ENCODE measurements around the gene PFKFB3. TPM values are rescaled to one million over a fixed set of nuclear protein-coding genes. Genes with fewer than 3 reads are reported as not detected.

Gene PFKFB3
- total and polyA plus RNA-seq, 2 of the 4 experiments (the other 2 are of a cell fraction), result 34.1 to 45.5 TPM

GRCh38 chr10:6227346-6227745 is 24.6 kb downstream of the PFKFB3 start:
- H3K27me3 ChIP-seq (ENCODE audit: control insufficient read depth, insufficient read depth, low read length), result no peaks in the 10 kb centered on the region
- no peak overlapping the region for H2AK9ac ChIP-seq (replicated peaks; ENCODE audit: low read depth, low read length, poor library complexity)
- H3K9me1 ChIP-seq (ENCODE audit: insufficient read depth, low read length), result peaks cover 4% of the 10 kb centered on the region; the same call in 1 of the 2 replicates
- no peak overlapping the region for H3K9ac ChIP-seq (ENCODE audit: low read depth, low read length)
- TF ChIP-seq, protein P1, sequence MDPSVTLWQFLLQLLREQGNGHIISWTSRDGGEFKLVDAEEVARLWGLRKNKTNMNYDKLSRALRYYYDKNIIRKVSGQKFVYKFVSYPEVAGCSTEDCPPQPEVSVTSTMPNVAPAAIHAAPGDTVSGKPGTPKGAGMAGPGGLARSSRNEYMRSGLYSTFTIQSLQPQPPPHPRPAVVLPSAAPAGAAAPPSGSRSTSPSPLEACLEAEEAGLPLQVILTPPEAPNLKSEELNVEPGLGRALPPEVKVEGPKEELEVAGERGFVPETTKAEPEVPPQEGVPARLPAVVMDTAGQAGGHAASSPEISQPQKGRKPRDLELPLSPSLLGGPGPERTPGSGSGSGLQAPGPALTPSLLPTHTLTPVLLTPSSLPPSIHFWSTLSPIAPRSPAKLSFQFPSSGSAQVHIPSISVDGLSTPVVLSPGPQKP (IDR thresholded peaks at IDR 0.05; ENCODE audit: borderline replicate concordance, low read depth, low read length), result no peak
- no peak for TF ChIP-seq CEBPB (IDR thresholded peaks at IDR 0.05; ENCODE audit: low read depth, low read length)
- no peak for TF ChIP-seq CHD1 (IDR thresholded peaks at IDR 0.05; ENCODE audit: low read depth, low read length)
- no peak for TF ChIP-seq POLR2A (IDR thresholded peaks at IDR 0.05; ENCODE audit: low read depth, low read length)
- no peak for TF ChIP-seq MAFK (IDR thresholded peaks at IDR 0.05; ENCODE audit: low read depth, low read length)
- no peak for TF ChIP-seq RFX5 (IDR thresholded peaks at IDR 0.05; ENCODE audit: low read depth, low read length)
- no peak for TF ChIP-seq USF2 (IDR thresholded peaks at IDR 0.05; ENCODE audit: low read depth, low read length)
- TF ChIP-seq RCOR1 (IDR thresholded peaks at IDR 0.05; ENCODE audit: insufficient replicate concordance, low read length), result no peak
- TF ChIP-seq BHLHE40 (IDR thresholded peaks at IDR 0.05; ENCODE audit: low read depth, low read length), result no peak
- TF ChIP-seq MXI1 (IDR thresholded peaks at IDR 0.05; ENCODE audit: borderline replicate concordance, low read depth, low read length), result no peak
- no peak for TF ChIP-seq CTCF (conservative IDR thresholded peaks at IDR 0.05; ENCODE audit: low read depth, low read length)
- TF ChIP-seq SMC3 (IDR thresholded peaks at IDR 0.05; ENCODE audit: low read depth, low read length), result no peak
- TF ChIP-seq NFE2L2 (IDR thresholded peaks at IDR 0.05; ENCODE audit: low read depth, low read length), result no peak
- TF ChIP-seq RAD21 (IDR thresholded peaks at IDR 0.05; ENCODE audit: low read length), result no peak
- TF ChIP-seq MAZ (IDR thresholded peaks at IDR 0.05; ENCODE audit: borderline replicate concordance, low read depth, low read length), result no peak
- no peak for TF ChIP-seq FOS (IDR thresholded peaks at IDR 0.05; ENCODE audit: low read depth, low read length)
- H3K4me3 ChIP-seq (ENCODE audit: insufficient read depth, low read depth, low read length), result no peak overlapping the region
- peaks cover 91% of the 10 kb centered on the region for H3K36me3 ChIP-seq (ENCODE audit: control insufficient read depth, insufficient read depth, low read length)
- WGBS, 2 experiments (ENCODE audit: extremely low coverage in 2 of 2, insufficient read length in 1 of 2), result no CpG with 5 or more reads among the region's 9 CpGs
- no peak overlapping the region for H2BK15ac ChIP-seq (ENCODE audit: low read depth, low read length)
- no peaks in the 10 kb centered on the region for H3K9me3 ChIP-seq (ENCODE audit: control insufficient read depth, insufficient read depth, low read length)
- H4K20me1 ChIP-seq (ENCODE audit: insufficient read depth, low read length), result peaks cover 36% of the 10 kb centered on the region
- no peaks in the 10 kb centered on the region for H3K4me1 ChIP-seq (ENCODE audit: control insufficient read depth, insufficient read depth, low read length)
- H3K4ac ChIP-seq (ENCODE audit: low read depth, low read length), result no peak overlapping the region
- POLR2A ChIA-PET (ENCODE audit: unreplicated experiment), result no interaction called here
- no peak overlapping the region for H2AFZ ChIP-seq (replicated peaks; ENCODE audit: low read length, poor library complexity)
- H4K91ac ChIP-seq (ENCODE audit: insufficient read depth, low read depth, low read length), result no peak overlapping the region
- BruUV-seq (replicated peaks), result no TSS peak
- H2BK20ac ChIP-seq (ENCODE audit: low read depth, low read length), result no peak overlapping the region
- ATAC-seq (ENCODE audit: low read depth) (no peak), DNase-seq (no peak)
- H3K27ac ChIP-seq (ENCODE audit: insufficient read depth, low read length), result no peak overlapping the region
- H3K79me1 ChIP-seq (ENCODE audit: low read depth in 1 of 2, low read length in 2 of 2), result peaks cover 34 to 70% of the 10 kb centered on the region in 2 experiments
- H3K56ac ChIP-seq (ENCODE audit: extremely low read depth, insufficient read depth, low read length), result no peak overlapping the region
- no peak overlapping the region for H2BK120ac ChIP-seq (ENCODE audit: low read depth, low read length)
- CTCF ChIA-PET, result no interaction called here
- dilution Hi-C loops (cut with HindIII; ENCODE audit: low sequenced_read_pairs, unreplicated experiment) (no loop called here), in situ Hi-C loops (cut with MboI; ENCODE audit: low sequenced_read_pairs) (loop anchor here (10.0 to 25.0 kb wide), 2 partner anchors 167 to 510 kb away; no protein-coding TSS in a partner anchor), intact Hi-C loops (cut with micrococcal nuclease) (no loop called here)
- H3K4me2 ChIP-seq (ENCODE audit: low read depth, low read length), result no peak overlapping the region
- no peak overlapping the region for H2AK5ac ChIP-seq (ENCODE audit: low read depth, low read length)
- H4K5ac ChIP-seq (ENCODE audit: low read depth, low read length), result no peak overlapping the region
- no peak overlapping the region for H4K8ac ChIP-seq (ENCODE audit: low read depth in 2 of 2, low read length in 2 of 2)
- no peak overlapping the region for H3K14ac ChIP-seq (replicated peaks; ENCODE audit: low read depth, low read length)
- H2BK5ac ChIP-seq (ENCODE audit: low read depth, low read length, poor library complexity, severe bottlenecking), result no peak overlapping the region
- no peak overlapping the region for H3K18ac ChIP-seq (ENCODE audit: low read depth, low read length)
- H3K23ac ChIP-seq (ENCODE audit: low read depth, low read length), result no peak overlapping the region
